Measurements from ENCODE around the gene SEMA4B. TPM values are rescaled to one million over a fixed set of nuclear protein-coding genes. Genes with fewer than 3 reads are reported as not detected.

The SEMA4B gene
- total and polyA plus RNA-seq, 2 of the 8 experiments (the other 6 are each of a cell fraction or from before 2014, with no cell fraction given): 42.7 to 43.0 TPM

GRCh38 chr15:90217671-90218394, 16.7 kb downstream of the SEMA4B start (continued):
- TF ChIP-seq CHD7 (IDR thresholded peaks at IDR 0.05; ENCODE audit: insufficient replicate concordance, low read length) (no peak), SRF (IDR thresholded peaks at IDR 0.05; ENCODE audit: low read depth, low read length) (no peak), TAF7 (optimal IDR thresholded peaks at IDR 0.05; ENCODE audit: borderline replicate concordance, low read depth, low read length) (no peak), POLR2A (IDR thresholded peaks at IDR 0.05; ENCODE audit: control extremely low read depth in 1 of 2, low read depth in 2 of 2, low read length in 2 of 2) (no peak), CBX5 (IDR thresholded peaks at IDR 0.05; ENCODE audit: low read depth, low read length) (no peak), CEBPB (IDR thresholded peaks at IDR 0.05; ENCODE audit: low read depth, low read length) (no peak), MAX (IDR thresholded peaks at IDR 0.05) (no peak), BACH1 (IDR thresholded peaks at IDR 0.05; ENCODE audit: low read length) (no peak), KDM5A (IDR thresholded peaks at IDR 0.05; ENCODE audit: low read length) (no peak), SIX5 (IDR thresholded peaks at IDR 0.05; ENCODE audit: low read depth, low read length) (no peak), SIRT6 (IDR thresholded peaks at IDR 0.05; ENCODE audit: low read length) (no peak), CTBP2 (IDR thresholded peaks at IDR 0.05; ENCODE audit: borderline replicate concordance, insufficient read depth, insufficient read length, low read length) (no peak)
